GM12892 (cell line): Measurements from ENCODE around the gene OR6J1.

Experiments
- POLR2A ChIP-seq: IDR thresholded peaks from 2 replicates; pipeline ENCODE4 v1.6.1; 2011; ENCODE audit warnings: low read depth, low read length, control low read depth
- POLR2AphosphoS5 ChIP-seq: IDR thresholded peaks from 2 replicates; pipeline ENCODE4 v1.6.1; 2011; ENCODE audit warnings: low read depth, low read length, control low read depth
- TAF1 ChIP-seq: IDR thresholded peaks from 2 replicates; pipeline ENCODE4 v1.6.1; 2011; ENCODE audit warnings: low read depth, mild to moderate bottlenecking, control low read depth, low read length, borderline replicate concordance

DNA sequence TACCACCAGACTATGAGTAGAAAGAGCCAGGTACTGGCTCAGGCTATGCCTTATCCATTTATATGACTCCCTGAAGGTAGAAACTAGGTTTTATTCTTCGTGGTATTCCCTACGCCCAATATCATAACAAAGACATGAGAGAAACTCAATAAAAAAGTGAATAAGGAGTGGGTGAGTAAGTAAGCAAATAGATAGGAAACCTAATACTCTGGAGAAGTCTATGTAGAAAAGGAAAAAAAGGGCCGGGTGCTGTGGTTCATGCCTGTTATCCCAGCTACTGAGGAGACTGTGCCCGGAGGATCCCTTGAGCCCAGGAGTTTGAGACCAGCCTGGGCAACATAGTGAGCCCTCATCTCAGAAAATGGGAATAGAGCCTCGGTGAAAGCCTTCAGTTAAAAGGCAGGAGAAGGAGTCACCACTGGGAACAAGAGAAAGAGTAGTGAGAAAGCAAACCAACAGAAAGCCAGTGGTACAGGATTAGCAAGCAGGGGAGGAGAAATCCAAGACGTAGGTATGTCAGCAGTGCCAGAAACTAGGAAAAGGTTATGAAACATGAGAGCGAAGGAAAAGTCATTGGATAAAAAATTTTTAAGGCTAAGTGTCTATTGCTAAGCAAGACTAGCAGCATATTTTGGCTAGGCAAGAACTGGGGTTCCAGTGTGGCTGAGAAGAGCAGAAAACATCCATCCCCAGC, 6.0 kb upstream of the OR6J1 start:
- TF ChIP-seq TAF1 (no peak), POLR2A (no peak), POLR2AphosphoS5 (no peak)
